Kidney epithelial cell (primary cell): ENCODE results near the gene SASH1. TPM values are rescaled to one million over a fixed set of nuclear protein-coding genes. Genes with fewer than 3 reads are reported as not detected.

ENCODE experiments used
- DNase-seq: peaks from one replicate; pipeline ENCODE4 v3.0.0-alpha.2; 2010; ENCODE audit warnings: low read depth
- H3K27me3 ChIP-seq: 2 replicates; pipeline ENCODE4 v1.6.0; 2011; ENCODE audit warnings: low read length; ENCODE audit not compliant: control insufficient read depth, insufficient read depth
- H3K36me3 ChIP-seq: 2 replicates; pipeline ENCODE4 v1.5.1; 2011; ENCODE audit warnings: low read length; ENCODE audit not compliant: control insufficient read depth, insufficient read depth
- H3K4me3 ChIP-seq: 2 replicates; pipeline ENCODE4 v1.5.1; 2011; ENCODE audit warnings: low read depth, mild to moderate bottlenecking, control low read depth, low read length
- total RNA-seq: library from RNA; depleted of rRNA; stranded (reverse); fragments of >200 nt; gene quantifications from 2 replicates; pipeline ENCODE4 v1.2.3, GENCODE V29; 2015
- TF ChIP-seq, protein P1 (sequence below): IDR thresholded peaks from 2 replicates; pipeline ENCODE4 v1.5.1; 2011; ENCODE audit warnings: mild to moderate bottlenecking, moderate library complexity, low read length, control low read depth, inconsistent platforms; ENCODE audit not compliant: insufficient read depth, poor library complexity, severe bottlenecking

The SASH1 gene
- total RNA-seq, 1 donor from 2014 or later, result 13.8 TPM

DNA sequence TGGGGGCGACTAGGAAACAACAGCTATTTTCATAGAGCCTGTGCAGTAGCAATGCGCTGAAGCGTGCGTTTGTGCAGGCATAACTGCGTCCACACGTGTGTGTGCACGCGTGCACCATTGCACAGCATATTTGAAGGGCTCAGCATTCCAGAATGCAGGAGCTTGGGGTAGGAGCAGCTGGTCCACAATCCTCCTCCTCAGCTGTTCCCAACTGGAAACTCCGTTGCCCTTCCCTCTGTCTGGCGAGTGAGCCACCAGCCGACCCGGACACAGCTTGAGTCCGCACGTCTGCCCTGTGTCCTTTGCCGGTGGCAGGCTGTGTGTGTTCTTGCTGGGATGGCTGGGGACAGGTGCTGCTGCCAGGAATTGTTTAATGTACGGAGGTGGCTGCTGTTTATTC is 110.2 kb downstream of the SASH1 start:
- no peaks in the 10 kb centered on the region for H3K36me3 ChIP-seq
- DNase-seq, result no peak
- H3K4me3 ChIP-seq, result no peak overlapping the region
- TF ChIP-seq, protein P1, sequence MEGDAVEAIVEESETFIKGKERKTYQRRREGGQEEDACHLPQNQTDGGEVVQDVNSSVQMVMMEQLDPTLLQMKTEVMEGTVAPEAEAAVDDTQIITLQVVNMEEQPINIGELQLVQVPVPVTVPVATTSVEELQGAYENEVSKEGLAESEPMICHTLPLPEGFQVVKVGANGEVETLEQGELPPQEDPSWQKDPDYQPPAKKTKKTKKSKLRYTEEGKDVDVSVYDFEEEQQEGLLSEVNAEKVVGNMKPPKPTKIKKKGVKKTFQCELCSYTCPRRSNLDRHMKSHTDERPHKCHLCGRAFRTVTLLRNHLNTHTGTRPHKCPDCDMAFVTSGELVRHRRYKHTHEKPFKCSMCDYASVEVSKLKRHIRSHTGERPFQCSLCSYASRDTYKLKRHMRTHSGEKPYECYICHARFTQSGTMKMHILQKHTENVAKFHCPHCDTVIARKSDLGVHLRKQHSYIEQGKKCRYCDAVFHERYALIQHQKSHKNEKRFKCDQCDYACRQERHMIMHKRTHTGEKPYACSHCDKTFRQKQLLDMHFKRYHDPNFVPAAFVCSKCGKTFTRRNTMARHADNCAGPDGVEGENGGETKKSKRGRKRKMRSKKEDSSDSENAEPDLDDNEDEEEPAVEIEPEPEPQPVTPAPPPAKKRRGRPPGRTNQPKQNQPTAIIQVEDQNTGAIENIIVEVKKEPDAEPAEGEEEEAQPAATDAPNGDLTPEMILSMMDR, result no peak
- H3K27me3 ChIP-seq, result no peaks in the 10 kb centered on the region

DNA sequence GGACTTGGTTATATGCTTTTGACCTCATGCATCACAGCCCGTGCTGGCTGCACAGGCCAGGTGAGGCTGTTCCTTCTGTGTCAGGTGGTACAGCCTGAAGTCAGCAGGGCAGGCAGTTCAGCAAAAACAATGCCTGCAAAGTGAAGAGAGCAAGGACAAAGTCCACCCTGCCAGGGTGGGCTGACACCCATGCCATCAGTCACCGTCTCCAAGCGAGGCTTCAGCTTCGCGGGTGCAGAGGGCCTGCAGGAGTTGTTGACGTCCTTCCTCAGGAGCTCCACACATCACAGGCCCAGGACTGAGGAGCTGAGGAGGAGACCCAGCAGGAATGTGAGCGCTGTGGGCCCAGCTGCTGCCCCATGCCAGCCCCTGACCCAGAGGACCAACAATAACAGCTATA is 111.3 kb downstream of the SASH1 start:
- H3K4me3 ChIP-seq, result no peak overlapping the region
- no peaks in the 10 kb centered on the region for H3K27me3 ChIP-seq
- no peaks in the 10 kb centered on the region for H3K36me3 ChIP-seq
- DNase-seq, result no peak
- TF ChIP-seq, protein P1, result no peak

GRCh38 chr6:148455225-148455624 is 112.6 kb downstream of the SASH1 start:
- no peak for DNase-seq
- Histone ChIP-seq H3K27me3 (no peaks in the 10 kb centered on the region), H3K4me3 (no peak overlapping the region), H3K36me3 (no peaks in the 10 kb centered on the region)
- TF ChIP-seq, protein P1, result no peak

DNA sequence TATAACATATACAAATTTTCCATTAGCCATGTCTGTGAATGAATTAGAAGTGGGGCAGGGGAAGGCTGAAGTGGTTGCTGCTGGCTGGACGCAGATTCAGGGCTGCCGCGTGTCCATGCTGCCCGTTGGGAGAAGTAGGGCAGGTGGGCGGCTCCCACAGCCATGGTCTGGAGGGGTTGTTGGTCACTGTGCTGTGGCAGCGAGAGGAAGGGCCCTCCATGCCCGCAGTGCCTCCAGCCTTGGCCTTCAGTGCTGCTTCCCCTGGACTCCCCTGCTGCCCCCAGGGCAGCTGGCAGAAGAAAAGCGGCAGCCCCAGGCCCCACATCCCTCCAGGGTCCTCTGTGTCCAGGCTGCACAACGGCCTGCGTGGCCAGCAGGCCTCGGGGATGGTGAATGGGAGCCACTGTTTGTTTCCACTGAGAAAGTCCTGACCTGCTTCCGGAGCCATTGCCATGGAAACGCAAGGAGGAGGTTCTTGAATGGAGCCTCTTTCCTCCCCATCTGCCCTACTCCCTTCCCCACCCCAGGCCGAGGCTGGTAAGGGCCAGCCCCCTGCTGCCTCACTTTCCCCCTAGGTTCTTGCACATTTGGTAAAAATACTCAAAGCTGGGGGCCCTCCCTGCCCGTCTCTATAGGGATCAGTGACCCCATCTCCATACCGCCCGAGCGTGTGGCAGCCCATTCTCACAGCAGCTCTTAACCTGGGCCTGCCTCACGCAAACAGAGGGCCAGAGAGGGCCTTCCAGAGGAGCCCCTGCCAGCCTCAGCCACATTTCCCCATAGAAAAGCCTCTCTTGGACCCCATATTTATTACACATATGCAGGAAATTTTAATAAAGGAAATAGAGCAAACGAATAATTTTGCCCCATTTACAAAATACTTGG is 113.3 kb downstream of the SASH1 start:
- no peak for DNase-seq
- TF ChIP-seq, protein P1, result no peak
- Histone ChIP-seq H3K36me3 (no peaks in the 10 kb centered on the region), H3K4me3 (no peak overlapping the region), H3K27me3 (no peaks in the 10 kb centered on the region)

DNA sequence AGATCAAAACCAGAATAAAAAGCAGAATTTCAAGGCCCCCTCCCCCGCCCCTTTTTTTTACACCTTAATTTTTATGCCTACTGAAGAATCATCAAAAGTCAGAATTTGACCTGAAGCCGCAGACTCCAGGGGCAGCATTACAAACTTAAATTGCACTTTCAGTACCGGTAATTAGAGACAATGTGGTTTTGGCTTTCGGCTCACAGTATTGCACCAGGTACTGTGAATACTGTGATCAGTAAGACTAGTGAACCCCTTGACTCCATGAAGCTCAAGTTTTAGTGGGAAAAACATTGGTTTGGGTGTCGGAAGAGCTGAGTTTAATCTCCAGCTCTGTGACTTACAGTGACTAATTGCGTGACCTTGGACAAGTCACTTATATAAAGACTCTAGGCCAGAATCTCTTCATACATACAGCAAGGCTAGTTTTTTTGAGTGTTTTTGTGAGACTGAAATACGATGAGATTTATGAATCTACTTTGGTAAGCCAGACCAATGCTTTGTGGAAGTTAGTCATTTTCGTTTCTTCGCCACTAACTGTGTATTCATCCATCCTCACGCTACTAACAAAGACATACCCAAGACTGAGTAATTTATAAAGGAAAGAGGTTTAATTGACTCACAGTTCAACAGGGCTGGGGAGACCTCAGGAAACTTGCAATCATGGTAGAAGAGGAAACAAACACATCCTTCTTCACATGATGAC is 114.7 kb downstream of the SASH1 start:
- DNase-seq, result no peak
- Histone ChIP-seq H3K36me3 (no peaks in the 10 kb centered on the region), H3K27me3 (no peaks in the 10 kb centered on the region), H3K4me3 (no peak overlapping the region)
- TF ChIP-seq, protein P1, result no peak
